Mucosa of rectum (tissue), 2 donors: ENCODE results near the gene RAD51B.
"Not testable (repeated sequence)": the region's sequence is repeated elsewhere in the genome, so short reads cannot be mapped to it uniquely, and the experiment has no call there.

ENCODE experiments used
- H3K27ac ChIP-seq, 2 donors: one replicate each; pipeline ENCODE4 v1.7.0; 2013; ENCODE audit warnings: inconsistent platforms in 2 of 2, low read depth in 2 of 2, low read length in 2 of 2
- H3K27me3 ChIP-seq, 2 donors: one replicate each; pipeline ENCODE4 v1.7.0; 2013; ENCODE audit warnings: low read length in 2 of 2; ENCODE audit not compliant: control insufficient read depth in 2 of 2, insufficient read depth in 2 of 2
- H3K36me3 ChIP-seq, 2 donors: one replicate each; pipeline ENCODE4 v1.7.0; 2013; ENCODE audit warnings: low read length in 2 of 2; ENCODE audit not compliant: control insufficient read depth in 2 of 2, insufficient read depth in 2 of 2
- H3K4me1 ChIP-seq, 2 donors: one replicate each; pipeline ENCODE4 v1.7.0; 2013; ENCODE audit warnings: low read length in 2 of 2, mild to moderate bottlenecking in 1 of 2; ENCODE audit not compliant: control insufficient read depth in 2 of 2, insufficient read depth in 2 of 2
- H3K4me3 ChIP-seq, 2 donors: one replicate each; pipeline ENCODE4 v1.7.0; 2013; ENCODE audit warnings: low read length in 2 of 2
- H3K9ac ChIP-seq, 2 donors: one replicate each; pipeline ENCODE4 v1.7.0; 2013; ENCODE audit warnings: low read length in 2 of 2, low read depth in 1 of 2, mild to moderate bottlenecking in 1 of 2
- H3K9me3 ChIP-seq, 2 donors: one replicate each; pipeline ENCODE4 v1.7.0; 2013; ENCODE audit warnings: low read length in 2 of 2; ENCODE audit not compliant: control insufficient read depth in 2 of 2
- donor health status: healthy.
- donor health status: Normal muscosa, but diverticular disease.

The RAD51B gene

DNA sequence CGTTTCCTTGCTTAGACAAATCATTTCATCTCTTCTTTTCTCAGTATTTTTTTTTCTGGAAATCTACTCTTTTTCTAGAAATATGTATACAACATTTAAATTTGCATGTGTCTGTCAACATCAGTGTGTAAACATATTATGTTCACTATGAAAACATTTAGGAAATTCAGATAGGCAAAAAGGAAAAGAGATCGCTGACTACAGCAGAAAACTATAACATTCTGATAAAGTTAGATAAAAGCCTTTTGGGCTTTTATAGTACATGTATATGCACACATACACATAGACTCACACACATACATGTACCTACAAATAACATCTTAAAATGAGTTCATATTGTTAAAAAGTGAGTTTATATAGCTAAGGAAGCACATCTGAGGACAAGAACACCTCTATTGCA, 142.1 kb downstream of the RAD51B start:
- Histone ChIP-seq H3K27me3 (no peaks in the 10 kb centered on the region), H3K9ac (peak overlapping the region in 1 of 2 donors; percentile 27), H3K4me1 (peaks cover 17 to 47% of the 10 kb centered on the region in 2 donors), H3K36me3 (no peaks in the 10 kb centered on the region), H3K9me3 (no peaks in the 10 kb centered on the region), H3K27ac (peak overlapping the region; percentile 50 to 90), H3K4me3 (peak overlapping the region in 1 of 2 donors; percentile 27)

DNA sequence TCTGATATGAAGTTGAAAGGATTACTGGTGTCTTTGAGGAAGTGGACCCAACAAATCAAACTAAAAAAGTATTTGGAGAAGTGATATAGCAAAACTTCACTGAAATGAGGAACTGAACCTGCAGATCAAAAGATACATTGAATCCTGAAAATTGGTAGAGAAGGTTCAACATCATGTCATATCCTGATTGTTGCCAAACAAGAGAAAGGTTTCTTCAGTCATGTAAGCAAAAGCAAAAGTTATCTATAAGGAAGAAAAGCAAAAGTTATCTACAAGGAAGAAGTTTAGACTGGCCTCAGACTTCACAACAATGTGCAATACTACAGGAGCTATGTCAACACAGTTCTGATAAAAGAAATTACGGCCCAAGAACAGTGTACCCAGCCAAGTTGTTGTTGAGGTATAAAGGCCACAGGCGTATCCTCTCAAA, 142.7 kb downstream of the RAD51B start:
- H3K4me1 ChIP-seq, result peaks cover 17 to 47% of the 10 kb centered on the region in 2 donors
- H3K4me3 ChIP-seq, result peak overlapping the region in 1 of 2 donors; percentile 27
- peak overlapping the region; percentile 50 to 90 for H3K27ac ChIP-seq
- H3K9me3 ChIP-seq, result no peaks in the 10 kb centered on the region
- no peaks in the 10 kb centered on the region for H3K27me3 ChIP-seq
- no peaks in the 10 kb centered on the region for H3K36me3 ChIP-seq
- H3K9ac ChIP-seq, result peak overlapping the region in 1 of 2 donors; percentile 27

DNA sequence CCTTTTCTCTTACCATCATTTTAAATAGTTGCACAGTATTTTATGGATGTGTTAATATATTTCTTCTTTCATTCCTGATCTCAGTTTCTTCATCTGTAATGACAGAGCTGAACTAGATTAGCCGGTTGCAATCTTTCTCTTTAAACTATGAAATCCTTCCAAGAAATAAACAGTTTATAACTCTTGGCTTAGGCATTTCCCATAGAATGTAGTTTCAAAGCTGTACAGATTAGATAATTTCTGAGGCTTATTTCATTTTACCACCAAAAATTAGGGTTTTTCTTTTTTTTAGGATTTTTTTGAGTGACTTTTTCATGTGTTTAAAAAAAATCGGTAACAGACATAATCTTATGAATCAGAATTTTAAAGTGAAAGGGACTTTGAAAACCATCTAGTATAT, 144.0 kb downstream of the RAD51B start:
- H3K36me3 ChIP-seq, result no peaks in the 10 kb centered on the region
- H3K4me1 ChIP-seq, result peaks cover 17 to 50% of the 10 kb centered on the region in 2 donors
- H3K27ac ChIP-seq, result peak overlapping the region; percentile 50 to 90
- peak overlapping the region in 1 of 2 donors; percentile 38 for H3K9ac ChIP-seq
- no peaks in the 10 kb centered on the region for H3K9me3 ChIP-seq
- peak overlapping the region; percentile 34 to 43 for H3K4me3 ChIP-seq
- H3K27me3 ChIP-seq, result no peaks in the 10 kb centered on the region

DNA sequence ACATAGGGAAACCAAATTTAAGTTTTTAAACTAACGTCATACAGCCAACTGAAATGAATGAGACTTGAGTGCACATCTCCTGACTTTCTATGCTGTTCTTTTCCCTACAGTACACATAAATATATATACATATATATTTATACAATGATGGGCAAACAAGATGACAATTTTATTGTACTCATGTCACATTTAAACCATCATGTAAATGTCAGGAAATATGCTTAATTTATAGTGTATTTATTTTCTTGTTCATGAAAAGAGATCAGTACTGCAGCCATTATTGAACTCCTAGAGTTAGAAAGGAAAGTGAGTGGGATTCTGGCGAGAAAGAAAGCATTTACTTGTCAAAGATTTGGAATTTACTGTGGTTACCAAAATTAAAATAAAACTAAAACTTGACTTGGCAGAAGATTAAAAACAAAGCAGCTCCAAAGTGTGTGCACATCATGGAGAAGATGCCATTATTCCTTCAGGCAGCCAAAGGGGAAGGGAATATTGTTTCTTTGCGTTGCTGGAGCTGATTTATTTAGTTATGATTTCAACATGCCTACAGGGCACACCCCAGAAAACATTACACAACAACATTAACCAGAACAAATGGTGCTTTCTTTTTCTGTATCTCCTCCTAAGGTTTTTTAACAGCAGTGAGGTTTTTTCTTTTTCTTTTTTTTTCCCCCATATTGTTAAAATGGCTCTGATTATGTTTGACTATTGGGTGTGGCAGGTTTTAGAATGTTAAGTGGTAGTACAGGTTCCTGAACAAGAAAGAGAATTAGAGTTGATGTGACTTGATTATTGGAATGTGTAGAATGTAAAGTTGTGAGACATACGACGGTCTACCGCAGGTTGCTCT, 144.6 kb downstream of the RAD51B start:
- Histone ChIP-seq H3K9me3 (no peaks in the 10 kb centered on the region), H3K4me3 (peak overlapping the region; percentile 34 to 43), H3K9ac (peak overlapping the region in 1 of 2 donors; percentile 38), H3K27ac (peak overlapping the region; percentile 50 to 90), H3K36me3 (no peaks in the 10 kb centered on the region), H3K27me3 (no peaks in the 10 kb centered on the region), H3K4me1 (peaks cover 17 to 50% of the 10 kb centered on the region in 2 donors)

DNA sequence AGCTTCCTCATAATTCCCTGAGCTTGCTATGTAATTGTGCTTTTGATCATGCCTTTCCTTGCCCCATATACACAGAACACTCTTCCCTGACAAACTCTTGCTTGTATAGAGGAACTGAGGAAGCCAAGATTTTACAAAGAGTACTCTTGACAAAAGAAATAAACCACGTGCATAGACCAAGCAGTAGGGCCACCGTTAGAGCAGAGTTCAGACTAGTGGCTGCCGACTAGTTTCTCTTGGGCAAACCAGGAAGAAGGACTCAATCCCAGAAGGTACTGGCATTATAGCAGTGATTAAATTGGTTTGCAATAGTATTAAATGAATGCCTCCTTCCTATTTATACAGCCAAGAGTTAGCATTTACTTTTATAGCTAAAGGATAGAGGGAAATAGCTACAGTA, 146.1 kb downstream of the RAD51B start:
- Histone ChIP-seq H3K9ac (no peak overlapping the region), H3K27me3 (no peaks in the 10 kb centered on the region), H3K9me3 (no peaks in the 10 kb centered on the region), H3K4me3 (no peak overlapping the region), H3K4me1 (peaks cover 14 to 50% of the 10 kb centered on the region in 2 donors), H3K27ac (peak overlapping the region; percentile 50 to 90), H3K36me3 (no peaks in the 10 kb centered on the region)

DNA sequence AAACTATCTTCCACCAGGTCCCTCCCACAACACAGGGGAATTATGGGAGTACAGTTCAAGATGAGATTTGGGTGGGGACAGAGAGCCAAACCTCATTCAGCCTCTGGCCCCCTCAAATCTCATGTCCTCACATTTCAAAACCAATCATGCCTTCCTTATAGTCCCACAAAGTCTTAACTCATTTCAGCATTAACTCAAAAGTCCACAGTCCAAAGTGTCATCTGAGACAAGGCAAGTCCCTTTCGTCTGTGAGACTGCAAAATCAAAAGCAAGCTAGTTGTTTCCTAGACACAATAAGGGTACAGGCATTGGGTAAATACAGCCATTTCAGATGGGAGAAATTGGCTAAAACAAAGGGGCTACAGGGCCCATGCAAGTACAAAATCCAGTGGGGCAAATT, 147.6 kb downstream of the RAD51B start:
- H3K27me3 ChIP-seq, result no peaks in the 10 kb centered on the region
- no peaks in the 10 kb centered on the region for H3K36me3 ChIP-seq
- peaks cover 15 to 44% of the 10 kb centered on the region in 2 donors for H3K4me1 ChIP-seq
- no peak overlapping the region for H3K27ac ChIP-seq
- no peak overlapping the region for H3K4me3 ChIP-seq
- H3K9ac ChIP-seq, result no peak overlapping the region
- H3K9me3 ChIP-seq, result no peaks in the 10 kb centered on the region

DNA sequence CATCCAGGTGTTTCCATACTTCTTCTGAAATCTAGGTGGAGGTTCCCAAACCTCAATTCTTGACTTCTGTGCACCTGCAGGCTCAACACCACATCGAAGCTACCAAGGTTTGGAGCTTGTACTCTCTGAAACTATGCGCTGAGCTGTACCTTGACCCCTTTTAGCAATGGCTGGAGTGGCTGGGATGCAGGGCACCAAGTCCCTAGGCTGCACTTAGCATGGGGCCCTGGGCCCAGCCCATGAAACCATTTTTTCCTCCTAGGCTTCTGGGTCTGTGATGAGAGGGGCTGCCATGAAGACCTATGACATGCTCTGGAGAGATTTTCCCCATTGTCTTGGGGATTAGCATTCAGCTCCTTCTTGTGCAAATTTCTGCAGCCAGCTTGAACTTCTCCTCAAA, 148.4 kb downstream of the RAD51B start:
- H3K27ac ChIP-seq, H3K27me3 ChIP-seq, H3K36me3 ChIP-seq, H3K9ac ChIP-seq, H3K9me3 ChIP-seq, H3K4me3 ChIP-seq: not testable (repeated sequence)
- H3K4me1 ChIP-seq, result peaks cover 15 to 41% of the 10 kb centered on the region in 2 donors

DNA sequence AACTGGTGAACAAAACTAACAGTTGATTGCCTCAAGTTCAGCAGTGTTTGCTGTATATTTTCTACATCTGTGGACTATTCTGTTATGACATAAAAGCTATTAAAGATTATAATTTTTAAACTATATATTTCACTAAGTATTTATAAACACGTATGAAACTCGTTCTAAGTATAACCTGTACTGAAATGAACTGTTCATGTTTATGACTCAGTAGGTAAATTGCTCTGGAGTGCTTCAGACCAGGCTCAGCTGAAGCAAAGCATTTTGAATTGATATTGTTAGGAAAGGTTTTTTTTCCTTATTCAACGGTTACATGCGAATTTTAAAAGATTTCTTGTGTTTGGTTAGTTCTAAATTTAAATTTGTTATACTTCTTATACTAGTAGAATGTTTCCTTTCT, 151.3 kb downstream of the RAD51B start:
- Histone ChIP-seq H3K27me3 (no peaks in the 10 kb centered on the region), H3K27ac (no peak overlapping the region), H3K36me3 (no peaks in the 10 kb centered on the region), H3K4me3 (no peak overlapping the region), H3K9me3 (no peaks in the 10 kb centered on the region), H3K9ac (no peak overlapping the region), H3K4me1 (peaks cover 12 to 25% of the 10 kb centered on the region in 2 donors)

DNA sequence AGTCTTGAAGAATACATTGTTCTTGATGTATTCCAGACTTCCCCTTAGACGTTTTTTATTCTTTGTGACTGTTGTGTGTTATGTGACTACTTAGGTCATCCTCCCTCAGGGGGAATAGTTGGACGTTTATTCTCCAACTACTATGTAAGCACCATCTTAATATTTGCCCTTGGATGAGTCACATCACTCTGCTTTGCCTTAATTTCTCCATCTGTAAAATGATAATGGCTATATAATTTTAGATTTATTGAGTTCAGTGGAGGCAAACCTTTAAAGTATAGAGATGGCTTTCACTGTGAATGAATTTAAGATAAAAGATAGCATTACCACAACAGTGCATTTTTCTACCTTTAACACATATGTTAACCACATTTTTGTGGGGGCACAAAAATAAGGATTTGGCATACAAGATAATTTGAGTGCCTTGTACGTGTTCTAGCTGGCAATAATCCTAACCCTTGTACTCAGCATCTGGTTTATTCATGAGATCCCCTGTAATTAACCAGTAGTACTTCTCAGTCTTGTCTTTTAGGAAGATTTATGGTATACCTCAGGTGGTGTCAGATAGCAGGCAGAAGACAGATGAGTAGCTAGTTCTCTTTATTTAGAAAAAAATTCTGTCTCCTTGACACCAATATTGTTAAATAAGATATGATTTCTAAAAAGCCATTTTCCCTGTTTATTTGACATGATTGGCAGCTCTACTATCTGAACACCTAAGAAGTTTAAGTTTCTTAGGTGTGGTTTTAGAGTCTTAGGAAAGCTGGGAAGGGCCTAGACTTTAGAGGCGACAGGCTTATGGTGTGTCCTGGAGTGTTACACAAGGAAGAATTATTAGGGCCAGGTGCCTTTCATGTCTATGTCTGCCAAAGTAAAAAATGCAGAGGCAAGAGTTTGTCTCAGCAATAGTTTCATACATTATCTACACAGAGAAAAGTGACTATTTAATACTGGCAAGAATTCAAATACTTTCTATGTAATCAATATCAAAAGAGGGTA, 152.3 kb downstream of the RAD51B start:
- Histone ChIP-seq H3K9me3 (no peaks in the 10 kb centered on the region), H3K4me1 (peaks cover 9 to 17% of the 10 kb centered on the region in 2 donors), H3K4me3 (no peak overlapping the region), H3K9ac (no peak overlapping the region), H3K27ac (no peak overlapping the region), H3K27me3 (no peaks in the 10 kb centered on the region), H3K36me3 (no peaks in the 10 kb centered on the region)

DNA sequence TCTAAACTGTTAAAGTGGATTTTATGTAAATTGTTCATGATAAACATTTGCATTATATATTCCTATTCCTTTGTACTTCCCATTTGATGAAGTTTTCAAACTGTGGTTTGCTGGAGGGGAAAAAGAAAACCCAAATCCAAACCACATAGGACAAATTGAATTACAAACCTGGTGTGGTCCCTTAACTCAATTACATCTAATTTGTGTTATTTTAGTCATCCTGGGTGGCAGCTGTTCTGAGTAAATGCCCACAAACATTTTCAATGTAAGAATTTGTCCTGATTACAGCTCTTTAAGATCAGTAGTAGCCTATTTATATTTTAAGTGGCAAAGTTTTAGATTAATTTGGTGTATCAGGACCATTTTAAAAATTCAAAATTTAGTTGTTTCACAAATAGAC, 153.9 kb downstream of the RAD51B start:
- H3K27me3 ChIP-seq, result no peaks in the 10 kb centered on the region
- H3K9ac ChIP-seq, result no peak overlapping the region
- no peak overlapping the region for H3K4me3 ChIP-seq
- H3K9me3 ChIP-seq, result no peaks in the 10 kb centered on the region
- H3K4me1 ChIP-seq, result peaks cover 9 to 15% of the 10 kb centered on the region in 2 donors
- no peak overlapping the region for H3K27ac ChIP-seq
- H3K36me3 ChIP-seq, result no peaks in the 10 kb centered on the region
